ENCODE data around the gene HMGCS2.
"Not testable (repeated sequence)": the region's sequence is repeated elsewhere in the genome, so short reads cannot be mapped to it uniquely, and the experiment has no call there.

The HMGCS2 gene

GRCh38 chr1:119790451-119791198, 21.9 kb upstream of the HMGCS2 start:
- DNase-seq (ENCODE audit: low read depth, low spot score), result no peak

DNA sequence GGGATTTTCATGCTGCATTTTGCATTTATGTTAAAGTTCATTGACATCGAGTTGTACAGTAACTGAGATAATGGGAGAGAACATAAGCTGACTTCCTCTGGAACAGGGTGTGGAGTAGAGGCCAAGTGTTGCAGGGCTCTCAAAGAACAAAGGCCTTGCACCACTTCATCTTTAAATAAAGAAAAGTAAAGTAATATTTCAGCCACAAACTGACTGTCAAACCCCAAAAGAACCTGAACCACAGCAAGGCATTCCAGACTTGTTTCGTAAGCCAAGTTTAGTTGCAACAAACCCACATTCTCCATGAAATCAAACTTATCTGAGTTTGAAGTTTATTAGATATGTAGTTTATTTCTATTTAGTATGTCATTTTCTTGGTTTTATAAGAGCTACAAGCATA, 19.1 kb upstream of the HMGCS2 start:
- peak; percentile 53 for DNase-seq (ENCODE audit: low read depth, low spot score)

GRCh38 chr1:119786473-119787050, 17.9 kb upstream of the HMGCS2 start:
- DNase-seq (ENCODE audit: low read depth, low spot score), result not testable (repeated sequence)

GRCh38 chr1:119786046-119786445, 17.3 kb upstream of the HMGCS2 start:
- not testable (repeated sequence) for DNase-seq (ENCODE audit: low read depth, low spot score)

DNA sequence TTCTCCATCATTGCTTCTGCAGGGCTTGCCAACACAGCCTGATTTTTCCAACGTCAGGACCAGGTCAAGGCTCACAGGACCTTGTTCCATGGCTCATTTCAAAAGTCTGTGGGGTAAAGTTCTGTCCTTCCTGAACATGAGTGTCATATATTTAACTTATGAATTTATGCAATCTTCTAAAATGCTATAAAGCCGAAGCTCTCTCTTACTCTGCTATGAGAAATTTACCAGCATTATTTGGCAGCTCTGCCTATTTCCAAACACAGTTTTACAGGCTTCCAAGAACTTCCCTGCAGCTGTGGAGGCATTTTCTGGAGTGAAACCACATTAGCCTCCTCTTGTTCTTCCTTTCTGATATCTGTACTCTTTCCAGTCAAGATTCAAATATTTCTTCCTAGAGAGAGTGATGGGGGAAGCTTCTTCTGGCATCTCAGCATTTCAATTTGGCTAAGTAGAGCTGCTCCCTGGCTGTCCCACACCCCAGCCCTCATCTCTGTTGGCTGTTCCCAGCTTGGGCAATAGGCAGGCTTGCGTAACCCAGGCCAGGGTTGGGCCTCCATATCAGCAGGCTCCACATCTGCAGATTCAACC, 15.6 kb upstream of the HMGCS2 start:
- DNase-seq (ENCODE audit: low read depth, low spot score), result no peak

- DNase-seq (ENCODE audit: low read depth, low spot score), result no peak
These were observed 14.9 kb upstream of the HMGCS2 start for GRCh38 chr1:119783354-119784185.

DNA sequence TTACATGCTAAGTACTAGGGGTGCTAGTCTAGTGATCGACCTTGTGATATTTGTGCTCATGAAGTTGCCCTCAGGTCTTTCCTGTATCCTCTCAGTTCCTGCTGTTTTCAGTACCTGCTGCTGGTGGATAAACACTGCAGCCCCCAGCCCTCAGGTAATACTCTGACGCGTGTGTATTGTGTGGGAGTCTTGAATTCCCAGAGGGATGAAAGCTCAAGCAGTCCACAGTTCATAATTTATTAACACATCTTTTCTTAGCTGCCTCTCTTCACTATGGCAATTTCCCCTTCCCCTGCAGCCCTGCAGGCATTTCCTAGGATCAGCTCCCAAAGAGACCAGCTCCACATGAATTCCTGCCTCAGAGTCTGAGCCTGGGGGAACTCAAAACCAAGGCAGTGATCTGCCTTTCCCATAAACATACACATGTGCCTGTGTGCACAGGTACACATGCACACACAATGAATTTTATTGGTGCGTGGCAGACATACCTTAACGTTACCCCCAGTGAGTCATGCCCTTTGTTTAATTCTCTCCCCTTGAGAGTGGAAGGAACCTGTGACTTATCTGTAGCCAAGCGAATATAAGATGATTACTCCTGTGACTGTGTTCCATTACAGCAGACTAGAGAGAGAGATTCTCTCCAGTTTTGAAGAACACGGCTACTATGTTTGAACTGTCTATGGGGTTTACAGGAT, 14.1 kb upstream of the HMGCS2 start:
- no peak for DNase-seq (ENCODE audit: low read depth, low spot score)

DNA sequence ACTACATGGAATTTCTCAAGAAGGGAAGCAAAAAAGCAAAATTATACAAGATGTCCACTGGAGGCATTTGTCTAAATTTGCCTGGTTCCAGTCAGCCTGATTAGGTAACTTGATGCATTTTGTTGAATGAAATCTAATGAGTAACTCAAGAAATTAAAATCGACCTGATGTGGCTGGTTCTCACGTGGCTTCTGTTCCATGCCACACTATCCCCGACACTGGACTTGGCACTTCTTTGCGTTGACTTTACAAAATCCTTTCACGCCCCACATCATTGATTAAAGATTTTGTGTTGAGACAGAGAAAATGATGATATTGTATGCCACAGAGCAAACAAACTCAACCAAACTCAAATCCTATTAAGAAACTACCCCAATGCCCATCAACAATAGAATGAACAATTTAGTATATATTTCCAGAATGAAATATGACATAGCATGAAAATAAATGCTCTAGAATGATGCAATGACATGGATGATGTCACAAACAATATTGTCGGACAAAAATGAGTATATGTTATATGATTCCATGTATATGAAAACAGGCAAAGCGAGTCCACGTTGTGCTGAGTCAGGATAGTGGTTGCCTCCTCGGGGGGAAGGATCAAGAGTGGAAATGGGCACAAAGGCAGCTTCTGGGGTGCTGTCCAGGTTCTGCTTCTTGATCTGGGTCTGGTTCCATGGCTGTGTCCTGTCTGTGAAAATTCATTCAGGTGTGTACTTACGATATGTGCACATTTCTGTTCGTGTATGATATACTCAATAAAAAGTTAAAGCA, 12.9 kb upstream of the HMGCS2 start:
- DNase-seq (ENCODE audit: low read depth, low spot score), result no peak

DNA sequence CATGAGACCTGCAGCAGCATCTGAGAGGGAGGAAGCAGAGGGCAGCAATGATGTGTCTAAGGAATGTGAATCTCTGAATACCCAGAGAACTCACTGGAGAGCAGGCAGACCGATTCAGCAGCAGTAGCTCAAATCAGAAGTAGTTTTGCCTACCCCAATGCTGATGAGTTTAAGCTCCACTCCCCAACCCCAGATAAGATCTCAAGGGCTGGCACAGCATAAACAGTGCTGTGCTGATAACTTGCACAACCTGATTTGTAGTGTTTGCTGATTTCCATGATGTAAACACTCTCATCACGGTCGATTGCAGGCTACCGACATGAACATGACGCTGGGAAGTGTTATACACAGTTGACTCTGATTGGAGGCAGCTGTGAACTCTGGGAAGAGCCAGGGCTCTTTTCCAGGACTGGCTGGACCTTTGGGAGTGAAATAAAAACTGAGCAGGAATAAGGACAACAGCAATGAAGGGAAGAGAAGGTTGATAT, 11.2 kb upstream of the HMGCS2 start:
- no peak for DNase-seq (ENCODE audit: low read depth, low spot score)

DNA sequence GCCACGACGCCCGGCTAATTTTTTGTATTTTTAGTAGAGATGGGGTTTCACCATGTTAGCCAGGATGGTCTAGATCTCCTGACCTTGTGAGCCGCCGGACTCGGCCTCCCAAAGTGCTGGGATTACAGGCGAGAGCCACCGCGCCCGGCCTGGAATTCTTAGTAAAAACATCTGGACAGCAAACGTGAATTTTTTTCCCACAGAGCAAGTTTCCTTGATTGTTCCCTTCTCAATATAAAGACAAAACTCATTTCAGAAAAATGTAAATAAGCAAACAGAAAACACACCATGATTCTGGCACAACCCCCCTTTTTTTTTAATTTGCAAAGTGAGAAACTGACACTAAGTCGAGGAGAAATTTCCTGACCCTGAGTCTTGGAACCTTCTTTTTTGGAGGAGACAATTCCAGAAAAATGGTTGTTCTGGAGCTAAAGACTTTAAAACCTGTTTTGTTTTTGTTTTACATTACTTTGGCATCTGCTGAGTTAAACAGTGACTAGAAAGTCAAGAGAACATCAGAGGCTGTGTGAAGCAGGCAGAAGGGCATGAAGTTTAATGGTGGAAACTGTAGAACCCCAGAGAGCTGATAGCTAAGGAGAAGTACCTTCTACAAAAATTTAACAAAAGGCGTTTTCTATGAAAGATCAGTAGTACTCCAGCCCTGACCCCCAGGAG, 10.3 kb upstream of the HMGCS2 start:
- DNase-seq (ENCODE audit: low read depth, low spot score), result no peak

- no peak for DNase-seq (ENCODE audit: low read depth, low spot score)
These were observed 9.7 kb upstream of the HMGCS2 start for GRCh38 chr1:119778359-119778758.

GRCh38 chr1:119774746-119775490, 6.2 kb upstream of the HMGCS2 start:
- DNase-seq (ENCODE audit: low read depth, low spot score), result no peak

DNA sequence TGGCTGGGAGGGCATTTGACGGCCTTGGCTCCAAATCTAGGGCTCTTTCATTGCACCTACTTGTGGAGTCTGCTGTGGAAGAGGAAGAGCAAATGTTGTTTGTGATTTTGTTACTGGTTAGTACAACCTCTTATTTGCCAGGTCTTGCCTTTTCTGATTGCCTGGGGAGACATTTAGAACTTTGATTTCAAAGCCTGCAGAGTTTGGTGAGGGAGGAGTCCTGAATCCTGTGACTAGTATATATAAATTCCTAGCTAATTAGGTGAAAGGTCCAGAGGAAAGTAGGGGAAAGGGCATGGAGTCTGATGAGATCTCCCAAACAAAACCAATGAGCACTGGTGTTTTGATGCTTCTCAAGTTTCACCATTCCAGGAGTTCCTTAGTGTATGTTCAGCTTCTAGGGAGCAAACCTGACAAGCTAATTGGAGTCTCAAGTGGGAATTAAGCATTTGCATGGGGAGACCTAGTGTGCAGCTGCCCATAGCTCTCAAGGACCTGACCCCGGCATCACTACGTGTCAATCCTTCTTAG, 5.1 kb upstream of the HMGCS2 start:
- peak; percentile 62 for DNase-seq (ENCODE audit: low read depth, low spot score)

DNA sequence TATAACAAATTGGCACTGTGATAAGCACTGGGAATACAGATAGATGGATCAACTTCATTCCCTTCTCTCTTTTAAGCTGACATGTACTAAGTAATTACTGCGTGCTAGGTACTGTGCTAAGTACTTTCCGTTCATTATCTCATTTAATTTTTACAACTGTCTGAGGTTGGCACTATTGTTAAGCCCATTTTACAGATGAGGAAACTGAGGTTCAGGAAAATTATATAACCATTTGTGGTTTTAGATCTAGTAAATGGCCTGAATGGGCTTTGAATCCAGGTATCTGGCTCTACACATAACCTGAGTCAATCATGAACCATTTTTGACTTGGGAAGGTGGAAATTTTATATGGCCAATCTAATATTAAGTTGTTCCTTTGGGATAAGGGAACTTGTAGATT, 3.6 kb upstream of the HMGCS2 start:
- no peak for DNase-seq (ENCODE audit: low read depth, low spot score)

GRCh38 chr1:119771770-119772169, 3.1 kb upstream of the HMGCS2 start:
- DNase-seq (ENCODE audit: low read depth, low spot score), result no peak

DNA sequence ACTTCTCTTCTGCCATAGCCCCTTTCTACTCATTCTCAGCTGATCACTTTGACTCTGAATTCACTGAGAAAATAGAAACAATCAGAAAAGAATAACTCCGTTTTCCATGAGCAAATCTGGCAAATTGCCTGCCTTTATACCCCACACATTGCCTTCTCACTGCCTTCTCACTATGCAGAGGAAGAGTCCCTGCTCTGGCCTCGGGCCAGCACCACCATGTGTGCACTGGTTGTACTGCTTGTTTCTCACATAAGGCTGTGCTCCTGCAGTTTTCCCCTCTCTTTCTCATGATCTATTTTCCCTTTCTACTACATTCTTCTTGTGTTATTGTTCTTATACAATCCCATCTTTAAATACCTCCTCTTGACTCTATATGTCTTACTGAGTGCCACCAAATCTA, 2.3 kb upstream of the HMGCS2 start:
- no peak for DNase-seq (ENCODE audit: low read depth, low spot score)

DNA sequence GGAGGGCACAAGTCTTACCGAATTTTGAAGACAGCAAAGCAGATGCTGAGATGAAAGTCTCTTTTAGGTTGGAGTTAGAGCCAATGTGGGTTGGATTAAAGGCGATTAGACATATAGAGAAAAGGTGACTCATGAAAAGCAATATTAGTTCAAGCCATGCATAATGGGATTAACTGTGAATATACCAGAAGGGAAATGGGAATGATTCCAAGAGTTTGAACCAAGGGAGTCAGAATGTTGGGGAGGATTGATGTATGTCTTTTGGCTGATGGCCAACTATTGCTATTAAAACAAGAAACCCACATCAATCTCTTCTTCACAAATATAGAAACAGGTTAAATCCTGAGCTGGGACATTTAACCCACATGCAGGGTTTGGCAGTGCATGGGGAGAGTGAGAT, 1.2 kb downstream of the HMGCS2 start:
- no peak for DNase-seq (ENCODE audit: low read depth, low spot score)

GRCh38 chr1:119766374-119766794, 2.3 kb downstream of the HMGCS2 start:
- no peak for DNase-seq (ENCODE audit: low read depth, low spot score)

- DNase-seq (ENCODE audit: low read depth, low spot score), result no peak
These were observed 4.5 kb downstream of the HMGCS2 start for GRCh38 chr1:119764220-119764619.
